HG03045 (cell line): ENCODE measurements around the gene IL3.

Source experiments
- ATAC-seq: cut with Tn5 transposase; IDR thresholded peaks from one replicate; pipeline ENCODE4 v1.9.1; 2021; ENCODE audit warnings: mild to moderate bottlenecking, moderate library complexity; ENCODE audit not compliant: unreplicated experiment

The IL3 gene

GRCh38 chr5:132060501-132061161 lies at the start of gene IL3:
TSS of gene IL3 (plus strand) at chr5:132060655. CDS start at chr5:132060707, 52 bp downstream.
- no peak for ATAC-seq

GRCh38 chr5:132010989-132011621 lies 49.4 kb upstream of the IL3 start:
- ATAC-seq = no peak

GRCh38 chr5:132011622-132012343 lies 48.7 kb upstream of the IL3 start, which contains the start of gene ACSL6:
TSS of gene ACSL6 (minus strand) at chr5:132011658. CDS start at chr5:132011553, 105 bp downstream.
- no peak for ATAC-seq

GRCh38 chr5:132012371-132013005 lies 48.0 kb upstream of the IL3 start:
- no peak for ATAC-seq

GRCh38 chr5:132013006-132013689 lies 47.3 kb upstream of the IL3 start:
- ATAC-seq = no peak

- ATAC-seq = no peak
Observed at GRCh38 chr5:132013711-132014110, 46.7 kb upstream of the IL3 start.

GRCh38 chr5:132016721-132017250 lies 43.7 kb upstream of the IL3 start:
- no peak for ATAC-seq

- ATAC-seq = no peak
Observed at GRCh38 chr5:132017316-132017715, 43.1 kb upstream of the IL3 start.

- ATAC-seq = no peak
Observed at GRCh38 chr5:132017738-132018625, 42.5 kb upstream of the IL3 start.

GRCh38 chr5:132019337-132019736 lies 41.1 kb upstream of the IL3 start:
- no peak for ATAC-seq

- peak; percentile 98 for ATAC-seq
Observed at GRCh38 chr5:132019857-132020555, 40.4 kb upstream of the IL3 start.

- ATAC-seq = peak; percentile 19
Observed at GRCh38 chr5:132020568-132021339, 39.7 kb upstream of the IL3 start.

GRCh38 chr5:132021654-132022053 lies 38.8 kb upstream of the IL3 start:
- ATAC-seq = no peak

GRCh38 chr5:132022737-132023136 lies 37.7 kb upstream of the IL3 start:
- ATAC-seq = no peak

- no peak for ATAC-seq
Observed at GRCh38 chr5:132023258-132024116, 37.0 kb upstream of the IL3 start.

- ATAC-seq = no peak
Observed at GRCh38 chr5:132024117-132024435, 36.4 kb upstream of the IL3 start.

- no peak for ATAC-seq
Observed at GRCh38 chr5:132024789-132025402, 35.6 kb upstream of the IL3 start.
